Thyroid gland (tissue), 4 donors: ENCODE measurements around the gene FNDC3B.

Source experiments
- CTCF ChIP-seq, 6 experiments: fragments of 200-600 bp in 3 of 6; fragments of 450-650 bp in 3 of 6; sonication (generic) in 3 of 6; IDR thresholded peaks; one replicate each; pipeline ENCODE4 v1.5.1; 2016 to 2019; ENCODE audit warnings: antibody characterized with exemption in 6 of 6, mild to moderate bottlenecking in 2 of 6, inconsistent platforms in 1 of 6, moderate library complexity in 1 of 6
- POLR2A ChIP-seq, 2 donors: fragments of 450-650 bp; IDR thresholded peaks; one replicate each; pipeline ENCODE4 v1.6.1; 2017; ENCODE audit warnings: antibody characterized with exemption in 2 of 2, mild to moderate bottlenecking in 2 of 2, moderate library complexity in 1 of 2

GRCh38 chr3:172323894-172324610 lies 284.7 kb downstream of the FNDC3B start:
- TF ChIP-seq POLR2A (IDR thresholded peaks at IDR 0.05) (no peak), CTCF (IDR thresholded peaks at IDR 0.05) (no peak)
